Activated CD4-positive, alpha-beta T cell treated with anti-CD3 and anti-CD28 coated beads, Interleukin-2, amount 10 ng/mL, durations not matched to agents 7 days and 5 days (primary cell): ENCODE measurements around the gene CYP4F22. TPM values are rescaled to one million over a fixed set of nuclear protein-coding genes. Genes with fewer than 3 reads are reported as not detected.
"Not testable (repeated sequence)": the region's sequence is repeated elsewhere in the genome, so short reads cannot be mapped to it uniquely, and the experiment has no call there.

ENCODE experiments used
- CTCF ChIA-PET: fragments of 350-600 bp; sonication (Branson Sonifier 250); formaldehyde crosslinking; loops from one replicate; lab custom pipeline; 2021; ENCODE audit warnings: antibody characterized with exemption; lab: Charles Lee
- POLR2A ChIA-PET: fragments of 350-600 bp; sonication (Branson Sonifier 250); formaldehyde crosslinking; loops from one replicate; lab custom pipeline; 2021; ENCODE audit warnings: antibody characterized with exemption; lab: Charles Lee
- DNase-seq: peaks from one replicate; pipeline ENCODE4 v3.0.0-alpha.2; 2020
- H3K27ac Mint-ChIP-seq: one replicate; pipeline ENCODE4 v1.8.0; 2021; ENCODE audit warnings: mild to moderate bottlenecking, moderate library complexity, mixed read lengths
- H3K27me3 Mint-ChIP-seq: one replicate; pipeline ENCODE4 v1.8.0; 2021; ENCODE audit warnings: mixed read lengths
- H3K36me3 Mint-ChIP-seq: one replicate; pipeline ENCODE4 v1.8.0; 2021; ENCODE audit warnings: low read depth, mixed read lengths
- H3K4me1 Mint-ChIP-seq: one replicate; pipeline ENCODE4 v1.8.0; 2021; ENCODE audit warnings: mixed read lengths
- H3K4me3 Mint-ChIP-seq: one replicate; pipeline ENCODE4 v1.8.0; 2021; ENCODE audit warnings: mild to moderate bottlenecking, moderate library complexity, mixed read lengths
- H3K9me3 Mint-ChIP-seq: one replicate; pipeline ENCODE4 v1.8.0; 2021; ENCODE audit warnings: mixed read lengths
- total RNA-seq, 2 experiments: library from RNA; stranded (reverse); gene quantifications; one replicate each; pipeline ENCODE4 v1.2.3, GENCODE V29; 2021

CYP4F22 gene
- total RNA-seq, 2 experiments from 2014 or later, result 0.67 to 0.87 TPM

DNA sequence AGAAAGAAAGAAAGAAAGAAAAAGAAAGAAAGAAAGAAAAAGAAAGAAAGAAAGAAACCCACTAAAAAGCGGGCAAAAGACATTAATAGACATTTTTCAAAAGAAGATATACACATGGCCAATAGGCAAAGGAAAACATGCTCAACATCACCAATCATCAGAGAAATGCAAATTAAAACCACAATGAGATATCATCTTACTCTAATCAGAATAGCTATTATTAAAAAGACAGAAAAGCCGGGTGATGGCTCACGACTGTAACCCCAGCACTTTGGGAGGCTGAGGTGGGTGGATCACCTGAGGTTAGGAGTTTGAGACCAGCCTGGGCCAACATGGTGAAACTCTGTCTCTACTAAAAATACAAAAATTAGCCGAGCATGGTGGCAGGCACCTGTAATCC is 34.5 kb upstream of the CYP4F22 start:
- not testable (repeated sequence) for H3K4me3 Mint-ChIP-seq, DNase-seq

DNA sequence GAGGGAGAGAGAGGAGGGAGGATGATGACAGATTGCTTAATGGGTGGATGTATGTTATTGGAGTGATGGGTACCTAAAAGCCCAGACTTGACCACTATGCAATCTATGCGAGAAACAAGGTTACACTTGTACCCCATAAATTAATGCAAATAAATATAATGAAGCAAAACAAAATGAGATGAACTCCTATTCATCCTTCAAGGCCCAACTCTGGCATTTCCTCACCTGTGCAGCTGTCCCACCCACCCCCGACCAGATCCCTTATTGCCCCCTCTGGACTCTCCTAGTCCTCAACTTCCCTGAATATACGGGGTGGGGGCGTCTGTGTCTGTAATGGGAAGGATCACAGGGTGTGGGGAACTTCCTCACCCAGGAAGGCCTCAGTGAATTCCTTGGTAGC is 33.2 kb upstream of the CYP4F22 start:
- peaks cover 3% of the 10 kb centered on the region for H3K36me3 Mint-ChIP-seq
- ChIA-PET CTCF (interaction anchor here (1.1 kb wide), 1 partner anchor 80 kb away, joined by 3 read pairs; no protein-coding TSS in a partner anchor), POLR2A (interaction anchor here (0.7 kb wide), 1 partner anchor 12 kb away, joined by 4 read pairs; no protein-coding TSS in a partner anchor)
- H3K4me1 Mint-ChIP-seq, result peaks cover 43% of the 10 kb centered on the region
- peaks cover under 1% of the 10 kb centered on the region for H3K27me3 Mint-ChIP-seq
- H3K27ac Mint-ChIP-seq, result no peak overlapping the region
- no peak for DNase-seq
- no peak overlapping the region for H3K4me3 Mint-ChIP-seq
- no peaks in the 10 kb centered on the region for H3K9me3 Mint-ChIP-seq

More for the DNA sequence above, 34.5 kb upstream of the CYP4F22 start:
- POLR2A ChIA-PET, H3K9me3 Mint-ChIP-seq, H3K36me3 Mint-ChIP-seq, CTCF ChIA-PET: not testable (repeated sequence)
- Mint-ChIP-seq H3K27me3 (peaks cover 11% of the 10 kb centered on the region), H3K4me1 (peaks cover 43% of the 10 kb centered on the region), H3K27ac (peak overlapping the region; percentile 2)

DNA sequence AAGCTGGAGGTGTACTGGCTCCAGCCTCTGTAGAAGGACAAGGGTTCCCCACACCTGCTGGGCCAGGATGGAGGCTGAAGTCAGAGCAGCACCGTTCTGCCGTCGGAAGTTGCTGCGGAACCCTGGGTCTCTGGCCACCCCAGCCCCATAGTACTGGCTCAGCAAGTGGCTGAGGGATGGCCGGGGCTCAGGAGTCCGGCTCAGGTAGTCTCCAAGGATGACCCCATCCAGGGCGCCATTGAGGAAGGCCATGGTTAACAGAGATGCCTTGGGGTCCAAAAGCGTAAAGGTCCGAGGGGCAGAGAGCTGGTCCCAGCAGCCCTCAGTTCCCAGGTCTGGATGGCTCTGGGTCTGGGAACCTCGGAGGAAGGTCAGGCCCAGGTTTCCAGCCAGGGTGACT is 32.7 kb upstream of the CYP4F22 start:
- H3K4me3 Mint-ChIP-seq, result no peak overlapping the region
- H3K27ac Mint-ChIP-seq, result no peak overlapping the region
- H3K27me3 Mint-ChIP-seq, result no peaks in the 10 kb centered on the region
- no peak for DNase-seq
- POLR2A ChIA-PET, result no interaction called here
- peaks cover 3% of the 10 kb centered on the region for H3K36me3 Mint-ChIP-seq
- peaks cover 43% of the 10 kb centered on the region for H3K4me1 Mint-ChIP-seq
- H3K9me3 Mint-ChIP-seq, result no peaks in the 10 kb centered on the region
- CTCF ChIA-PET, result interaction anchor here (1.1 kb wide), 1 partner anchor 80 kb away, joined by 3 read pairs; no protein-coding TSS in a partner anchor

DNA sequence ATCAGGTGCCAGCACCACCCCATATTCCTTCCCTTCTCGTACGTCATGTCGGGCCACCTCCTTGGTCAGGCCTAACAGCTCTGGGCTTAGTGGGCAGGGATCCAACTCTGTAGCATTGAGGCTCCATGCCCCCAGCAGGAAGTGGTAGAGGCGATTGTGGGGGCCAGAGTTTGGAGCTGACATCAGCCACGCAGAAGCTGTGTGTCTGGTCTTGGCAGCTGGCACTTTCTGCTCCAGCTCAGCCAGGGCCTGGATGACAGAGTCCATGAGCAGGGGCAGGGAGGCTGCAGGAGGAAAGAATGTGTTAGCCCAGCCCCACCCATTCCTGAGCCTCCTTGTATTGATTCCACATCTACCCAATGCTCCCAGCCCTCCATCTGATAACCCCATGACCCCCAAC is 32.0 kb upstream of the CYP4F22 start:
- Mint-ChIP-seq H3K4me3 (no peak overlapping the region), H3K27ac (no peak overlapping the region)
- POLR2A ChIA-PET, result no interaction called here

DNA sequence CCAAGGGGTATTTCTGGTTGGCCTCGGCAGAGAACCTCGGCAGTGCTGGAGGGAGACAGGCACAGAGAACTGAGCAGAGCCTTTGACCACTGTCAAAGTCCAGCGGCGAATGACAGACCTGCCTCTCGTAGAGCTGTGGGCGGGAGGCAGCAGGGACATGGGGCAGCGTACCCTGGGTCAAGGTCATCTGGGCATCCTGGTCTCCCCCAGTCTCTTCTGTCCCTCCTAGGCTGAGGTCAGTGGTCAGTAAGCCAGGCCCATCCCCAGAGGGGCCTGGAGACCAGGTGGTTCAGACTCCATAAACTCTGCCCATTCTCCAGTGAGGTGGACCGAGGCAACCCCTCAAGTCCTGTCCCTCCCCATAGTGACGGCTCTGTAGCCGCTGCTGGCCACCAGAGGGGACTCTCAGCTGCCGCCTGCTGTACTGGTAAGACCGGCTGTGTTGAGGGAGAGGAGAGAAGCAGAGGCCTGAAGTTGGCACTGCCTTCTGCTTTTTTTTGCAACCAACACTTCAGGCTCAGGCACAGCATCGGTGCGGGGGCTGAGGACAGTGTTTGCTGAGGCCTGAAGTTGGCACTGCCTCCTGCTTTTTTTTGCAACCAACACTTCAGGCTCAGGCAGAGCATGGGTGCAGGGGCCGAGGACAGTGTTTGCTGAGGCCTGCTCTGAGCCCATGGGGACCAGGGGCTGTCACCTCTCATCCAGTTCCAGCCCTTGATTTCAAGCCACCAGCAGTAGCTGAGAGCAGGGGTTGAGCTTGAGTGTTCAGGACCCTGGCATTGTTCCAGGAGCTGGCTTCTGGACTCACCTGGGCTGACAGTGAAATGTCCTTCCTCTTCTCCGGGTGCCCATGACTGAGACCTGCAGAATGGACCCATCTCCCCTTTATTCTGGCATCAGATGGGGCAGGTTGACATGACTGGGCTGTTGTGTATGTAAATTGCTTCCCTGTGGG is 28.7 kb upstream of the CYP4F22 start, which contains the start of gene PGLYRP2:
TSS of gene PGLYRP2 (minus strand) at position 111 of the 955 bp plus-strand sequence. CDS start 130 bp downstream, outside the sequence.
- H3K27ac Mint-ChIP-seq, result peak within 1 kb of the TSS; percentile 48
- H3K36me3 Mint-ChIP-seq, result peaks cover 3% of the 10 kb centered on the region
- H3K9me3 Mint-ChIP-seq, result no peaks in the 10 kb centered on the region
- peaks cover 35% of the 10 kb centered on the region for H3K4me1 Mint-ChIP-seq
- CTCF ChIA-PET, result interaction anchor here (0.6 to 1.9 kb wide), 5 partner anchors 8 to 200 kb away, joined by 3 to 8 read pairs (median 3); no protein-coding TSS in a partner anchor
- no peak for DNase-seq
- no peaks in the 10 kb centered on the region for H3K27me3 Mint-ChIP-seq
- POLR2A ChIA-PET, result interaction anchor here (1.0 kb wide), 1 partner anchor 16 kb away, joined by 3 read pairs; no protein-coding TSS in a partner anchor
- H3K4me3 Mint-ChIP-seq, result no peak within 1 kb of the TSS

More for the DNA sequence above, 32.0 kb upstream of the CYP4F22 start:
- peaks cover 3% of the 10 kb centered on the region for H3K36me3 Mint-ChIP-seq
- no peak for DNase-seq
- peaks cover 40% of the 10 kb centered on the region for H3K4me1 Mint-ChIP-seq
- H3K9me3 Mint-ChIP-seq, result no peaks in the 10 kb centered on the region
- no peaks in the 10 kb centered on the region for H3K27me3 Mint-ChIP-seq
- CTCF ChIA-PET, result no interaction called here

DNA sequence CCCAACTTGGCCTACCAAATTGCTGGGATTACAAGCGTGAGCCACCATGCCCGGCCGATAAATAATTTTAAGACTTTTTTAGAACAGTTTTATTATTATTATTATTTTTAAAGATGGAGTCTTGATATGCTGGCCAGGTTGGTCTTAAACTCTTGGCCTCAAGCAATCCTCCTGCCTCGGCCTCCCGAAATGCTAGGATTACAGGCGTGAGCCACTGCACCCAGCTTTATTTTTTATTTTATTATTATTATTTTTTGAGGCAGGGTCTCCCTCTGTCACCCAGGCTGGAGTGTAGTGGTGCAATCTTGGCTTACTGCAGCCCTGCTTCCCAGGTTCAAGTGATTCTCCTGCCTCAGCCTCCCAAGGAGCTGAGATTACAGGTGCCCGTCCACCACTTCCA is 27.3 kb upstream of the CYP4F22 start:
- POLR2A ChIA-PET, result interaction anchor here (0.6 to 1.0 kb wide), 2 partner anchors 15 to 17 kb away, joined by 3 to 6 read pairs; no protein-coding TSS in a partner anchor
- CTCF ChIA-PET, result interaction anchor here (1.3 to 1.9 kb wide), 3 partner anchors 9 to 75 kb away, joined by 3 to 6 read pairs (median 3); partner anchors contain the start of gene AKAP8L
- H3K4me1 Mint-ChIP-seq, result peaks cover 35% of the 10 kb centered on the region

DNA sequence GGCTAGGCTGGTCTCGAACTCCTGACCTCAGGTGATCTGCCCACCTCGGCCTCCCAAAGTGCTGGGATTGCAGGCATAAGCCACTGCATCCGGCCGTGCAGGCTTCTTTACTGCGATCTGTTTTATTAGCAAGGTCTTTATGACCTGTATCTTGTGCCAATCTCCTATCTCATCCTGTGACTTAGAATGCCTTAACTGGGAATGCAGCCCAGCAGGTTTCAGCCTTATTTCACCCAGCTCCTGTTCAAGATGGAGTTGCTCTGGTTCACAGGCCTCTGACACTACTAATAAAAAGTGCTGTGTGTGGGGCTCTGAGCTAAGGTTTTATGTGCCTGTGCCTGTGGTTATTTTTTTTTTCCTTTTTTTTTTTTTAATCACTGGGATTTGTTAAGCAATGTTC is 22.6 kb upstream of the CYP4F22 start:
- H3K4me3 Mint-ChIP-seq, H3K36me3 Mint-ChIP-seq, H3K9me3 Mint-ChIP-seq, H3K4me1 Mint-ChIP-seq, H3K27me3 Mint-ChIP-seq, DNase-seq, H3K27ac Mint-ChIP-seq: not testable (repeated sequence)
- POLR2A ChIA-PET, result interaction anchor here (0.6 kb wide), 2 partner anchors 13 to 1010 kb away, joined by 4 to 5 read pairs; partner anchors contain the start of genes C19orf44 and CALR3
- CTCF ChIA-PET, result interaction anchor here (1.3 kb wide), 1 partner anchor 67 kb away, joined by 5 read pairs; the partner anchor contains the start of gene AKAP8L

More for the DNA sequence above, 27.3 kb upstream of the CYP4F22 start:
- not testable (repeated sequence) for H3K27ac Mint-ChIP-seq, H3K9me3 Mint-ChIP-seq, H3K4me3 Mint-ChIP-seq, H3K36me3 Mint-ChIP-seq, DNase-seq, H3K27me3 Mint-ChIP-seq

DNA sequence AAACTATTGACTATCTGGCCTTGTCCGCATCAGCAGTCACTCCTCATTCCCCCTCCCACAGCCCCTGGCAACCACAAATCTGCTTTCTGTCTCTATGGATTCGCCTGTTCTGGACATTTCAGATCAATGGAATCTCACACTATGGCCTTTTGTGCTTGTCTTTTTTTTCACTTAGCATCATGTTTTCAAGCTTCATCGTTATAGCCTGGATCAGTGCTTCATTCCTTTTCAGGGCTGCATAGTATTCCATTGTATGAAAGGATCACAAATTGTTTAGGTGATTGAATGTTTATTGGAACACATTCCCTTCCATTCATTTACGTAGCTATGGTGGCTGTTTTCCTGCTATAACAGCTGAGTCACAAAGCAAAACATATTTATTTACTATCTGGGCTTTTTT is 21.3 kb upstream of the CYP4F22 start:
- Mint-ChIP-seq H3K9me3 (peaks cover 3% of the 10 kb centered on the region), H3K27me3 (no peaks in the 10 kb centered on the region), H3K36me3 (peaks cover 3% of the 10 kb centered on the region), H3K27ac (no peak overlapping the region), H3K4me1 (peaks cover 5% of the 10 kb centered on the region), H3K4me3 (no peak overlapping the region)
- ChIA-PET CTCF (interaction anchor here (0.6 to 0.7 kb wide), 2 partner anchors 21 to 78 kb away, joined by 3 to 6 read pairs; no protein-coding TSS in a partner anchor), POLR2A (no interaction called here)
- no peak for DNase-seq

DNA sequence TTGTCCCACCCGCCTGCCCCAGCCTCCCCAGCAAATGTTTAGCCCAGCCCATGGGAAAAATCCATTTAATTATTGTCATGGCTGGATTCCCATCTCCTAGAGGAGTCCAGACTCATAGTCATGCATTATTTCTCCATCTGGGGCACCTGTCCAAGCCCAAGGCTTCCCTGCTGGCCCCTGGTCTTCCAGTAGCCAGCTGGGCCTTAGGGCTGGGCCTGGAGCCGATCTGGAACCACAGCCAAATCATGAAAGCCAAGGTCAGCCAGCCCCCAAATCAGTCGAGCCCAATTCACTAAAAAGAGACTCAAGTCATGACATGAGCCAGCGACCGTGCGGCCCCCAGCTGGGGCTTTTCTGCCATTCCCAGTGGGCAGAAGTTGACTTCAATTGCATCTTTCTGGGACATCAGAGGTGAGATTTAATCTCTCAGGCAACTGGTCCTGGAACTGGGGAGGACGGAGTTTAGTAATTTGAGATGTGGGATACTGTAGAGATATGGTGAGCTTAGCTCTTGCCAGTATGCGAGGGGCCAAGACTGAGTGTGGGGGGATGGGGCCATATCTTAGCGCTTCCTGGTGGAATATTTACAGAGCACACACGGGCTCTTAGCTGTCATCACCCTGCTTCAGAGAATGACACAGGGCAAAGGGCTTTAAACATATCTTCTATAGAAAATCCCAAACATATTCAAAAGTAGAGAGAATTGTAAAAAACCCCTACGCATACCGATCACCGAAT is 19.7 kb upstream of the CYP4F22 start:
- POLR2A ChIA-PET, result no interaction called here

DNA sequence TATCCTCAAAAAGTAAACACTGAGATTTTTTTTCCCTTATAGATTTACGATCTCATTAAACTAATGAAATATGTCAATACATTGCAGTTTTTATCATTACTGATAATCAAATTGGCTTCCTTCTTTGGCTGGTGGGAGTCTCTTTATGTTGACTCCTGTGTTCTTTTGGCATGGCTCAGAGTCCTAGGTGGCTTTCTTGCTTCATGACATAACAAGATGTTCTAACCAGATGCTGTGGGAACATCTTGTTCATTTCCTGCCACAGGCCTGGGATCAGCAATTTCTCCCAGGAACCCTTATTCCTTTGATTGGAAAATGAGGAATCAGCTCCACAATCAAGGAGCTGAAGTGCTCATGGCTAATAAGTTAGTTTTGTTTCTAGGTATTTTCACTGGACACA is 13.2 kb upstream of the CYP4F22 start:
- ChIA-PET CTCF (interaction anchor here (0.7 kb wide), 1 partner anchor 361 kb away, joined by 3 read pairs; no protein-coding TSS in a partner anchor), POLR2A (no interaction called here)
- Mint-ChIP-seq H3K4me1 (peaks cover 10% of the 10 kb centered on the region), H3K27ac (no peak overlapping the region), H3K36me3 (no peaks in the 10 kb centered on the region), H3K4me3 (no peak overlapping the region), H3K27me3 (peaks cover 11% of the 10 kb centered on the region), H3K9me3 (no peaks in the 10 kb centered on the region)
- no peak for DNase-seq

More for the DNA sequence above, 19.7 kb upstream of the CYP4F22 start:
- peaks cover 8% of the 10 kb centered on the region for H3K27me3 Mint-ChIP-seq
- H3K27ac Mint-ChIP-seq, result no peak overlapping the region
- CTCF ChIA-PET, result no interaction called here
- peaks cover 3% of the 10 kb centered on the region for H3K36me3 Mint-ChIP-seq
- DNase-seq, result no peak
- no peak overlapping the region for H3K4me3 Mint-ChIP-seq
- peaks cover 3% of the 10 kb centered on the region for H3K9me3 Mint-ChIP-seq
- H3K4me1 Mint-ChIP-seq, result no peaks in the 10 kb centered on the region

DNA sequence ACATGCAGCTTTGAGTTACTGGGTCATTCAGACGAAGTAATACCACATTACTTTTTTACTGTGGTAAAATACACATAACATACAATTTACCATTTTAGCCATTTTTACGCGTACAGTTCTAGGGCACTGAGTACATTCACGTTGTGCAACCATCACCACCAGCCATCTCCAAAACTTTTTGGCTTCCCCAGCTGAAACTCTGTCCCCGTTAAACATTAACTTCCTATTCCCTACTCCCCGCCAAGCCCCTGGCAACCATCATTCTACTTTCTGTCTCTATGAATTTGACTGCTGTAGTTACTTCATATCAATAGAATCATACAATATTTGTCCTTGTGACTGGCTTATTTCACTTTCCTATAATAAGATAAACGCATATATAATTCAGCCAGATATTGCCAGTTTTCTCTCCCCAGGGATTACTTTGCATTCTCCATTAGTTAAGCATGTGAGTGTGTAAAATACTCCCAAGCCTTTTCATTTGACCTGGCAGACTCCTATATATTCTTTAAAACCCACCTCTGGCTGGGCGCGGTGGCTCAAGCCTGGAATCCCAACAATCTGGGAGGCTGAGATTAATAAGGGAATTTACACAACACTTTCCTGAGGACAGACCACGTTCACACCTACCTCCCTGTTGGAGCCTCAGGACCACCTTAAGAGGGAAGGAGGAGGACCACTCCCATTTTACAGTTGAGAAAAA is 10.0 kb upstream of the CYP4F22 start:
- Mint-ChIP-seq H3K36me3 (no peaks in the 10 kb centered on the region), H3K4me3 (no peak overlapping the region), H3K27ac (no peak overlapping the region), H3K4me1 (peaks cover 10% of the 10 kb centered on the region), H3K27me3 (peaks cover 15% of the 10 kb centered on the region), H3K9me3 (no peaks in the 10 kb centered on the region)
- ChIA-PET CTCF (interaction anchor here (0.6 kb wide), 1 partner anchor 14 kb away, joined by 4 read pairs; no protein-coding TSS in a partner anchor), POLR2A (interaction anchor here (0.5 kb wide), 1 partner anchor 104 kb away, joined by 6 read pairs; no protein-coding TSS in a partner anchor)
- no peak for DNase-seq
